Ovary (tissue), 3 donors: Measurements from ENCODE around the gene PARM1.

Source experiments
- CTCF ChIP-seq, 3 donors: fragments of 450-650 bp in 2 of 3; fragments of 200-600 bp in 1 of 3; IDR thresholded peaks; one replicate each; pipeline versions ENCODE4 v1.5.1 to v1.8.0; 2016 to 2022; ENCODE audit warnings: antibody characterized with exemption in 3 of 3, mild to moderate bottlenecking in 1 of 3
- EP300 ChIP-seq: sonication (generic); formaldehyde crosslinking; IDR thresholded peaks from one replicate; pipeline ENCODE4 v1.6.1; 2017; ENCODE audit warnings: antibody characterized with exemption
- POLR2A ChIP-seq: fragments of 450-650 bp; IDR thresholded peaks from one replicate; pipeline ENCODE4 v1.6.1; 2017; ENCODE audit warnings: antibody characterized with exemption, mild to moderate bottlenecking, moderate library complexity
- donor health status: DM: no; HTN: no; CAD: no.

GRCh38 chr4:75005727-75006126, 72.8 kb downstream of the PARM1 start:
- TF ChIP-seq CTCF (IDR thresholded peaks at IDR 0.05): no peak
- no peak for TF ChIP-seq POLR2A
- no peak for TF ChIP-seq EP300
